ENCODE results near the gene TMEM81. TPM values are rescaled to one million over a fixed set of nuclear protein-coding genes. Genes with fewer than 3 reads are reported as not detected.

Gene TMEM81
- total RNA-seq, 3 donors from 2014 or later (not counting 1 experiment from before 2014, with no cell fraction given): 1.8 to 3.5 (median 2.5) TPM

- Histone ChIP-seq H3K4me3 (ENCODE audit: low read length) (no peak overlapping the region), H3K36me3 (ENCODE audit: control insufficient read depth, insufficient read depth, low read length) (no peaks in the 10 kb centered on the region), H3K9me3 (ENCODE audit: control insufficient read depth, insufficient read depth, low read length) (no peaks in the 10 kb centered on the region), H3K27ac (ENCODE audit: low read length) (no peak overlapping the region), H3K4me1 (ENCODE audit: control insufficient read depth, insufficient read depth, low read length) (no peaks in the 10 kb centered on the region), H3K27me3 (ENCODE audit: control insufficient read depth, insufficient read depth, low read length) (peaks cover 6% of the 10 kb centered on the region)
- H3K4me1 Mint-ChIP-seq: no peaks in the 10 kb centered on the region
- ATAC-seq (no peak), DNase-seq (no peak)
- 89% methylated on average over 6 of the region's 6 CpGs for WGBS (ENCODE audit: insufficient coverage)
- intact Hi-C loops (cut with micrococcal nuclease): no loop called here
- peaks cover 12 to 22% of the 10 kb centered on the region in 2 donors for H3K27me3 Mint-ChIP-seq (ENCODE audit: low read depth in 2 of 2)
- no peak overlapping the region for H3K27ac Mint-ChIP-seq
- H3K36me3 Mint-ChIP-seq: no peaks in the 10 kb centered on the region
- TF ChIP-seq CTCF (IDR thresholded peaks at IDR 0.05): no peak
- H3K9me3 Mint-ChIP-seq: no peaks in the 10 kb centered on the region
- H3K4me3 Mint-ChIP-seq: no peak overlapping the region
Measured at GRCh38 chr1:205038132-205038786, 46.0 kb downstream of the TMEM81 start.

- no peak for ATAC-seq
- no peaks in the 10 kb centered on the region for H3K9me3 ChIP-seq (ENCODE audit: control insufficient read depth, insufficient read depth, low read length)
- intact Hi-C loops (cut with micrococcal nuclease): no loop called here
- no peaks in the 10 kb centered on the region for H3K4me1 ChIP-seq (ENCODE audit: control insufficient read depth, insufficient read depth, low read length)
- Mint-ChIP-seq H3K4me1 (no peaks in the 10 kb centered on the region), H3K4me3 (no peak overlapping the region), H3K9me3 (no peaks in the 10 kb centered on the region), H3K27ac (no peak overlapping the region), H3K27me3 (ENCODE audit: low read depth in 2 of 2) (peaks cover 12 to 22% of the 10 kb centered on the region in 2 donors), H3K36me3 (no peaks in the 10 kb centered on the region)
- H3K27ac ChIP-seq (ENCODE audit: low read length): no peak overlapping the region
- H3K36me3 ChIP-seq (ENCODE audit: control insufficient read depth, insufficient read depth, low read length): no peaks in the 10 kb centered on the region
- WGBS (ENCODE audit: insufficient coverage): 88% methylated on average over 9 of the region's 9 CpGs
- H3K4me3 ChIP-seq (ENCODE audit: low read length): no peak overlapping the region
- H3K27me3 ChIP-seq (ENCODE audit: control insufficient read depth, insufficient read depth, low read length): peaks cover 5% of the 10 kb centered on the region
- TF ChIP-seq CTCF (IDR thresholded peaks at IDR 0.05): no peak
- DNase-seq: no peak
Measured at GRCh38 chr1:205037539-205037938, 46.7 kb downstream of the TMEM81 start.

Other genes starting within 250 kb of the TMEM81 start
- under 1 TPM in 2 of 3 donors, not detected in 1; 0.09 to 0.27 TPM for gene NFASC, start 213.6 kb downstream of the TMEM81 start, total RNA-seq
- not detected for gene CNTN2, start 41.2 kb downstream of the TMEM81 start, total RNA-seq
- gene RBBP5, start 37.5 kb upstream of the TMEM81 start, total RNA-seq: 10 to 100 TPM; 13.9 to 18.2 (median 17.8) TPM
- gene DSTYK, start 127.2 kb upstream of the TMEM81 start, total RNA-seq: 10 to 100 TPM in 2 of 3 donors, 1 to 10 TPM in 1; 9.9 to 17.5 (median 14.9) TPM
- gene TMCC2, start 143.5 kb upstream of the TMEM81 start, total RNA-seq: 1 to 10 TPM in 2 of 3 donors, under 1 TPM in 1; 0.93 to 1.5 (median 1.1) TPM
- gene NUAK2, start 237.3 kb upstream of the TMEM81 start, total RNA-seq: 10 to 100 TPM; 17.3 to 21.7 (median 21.5) TPM